VCaP (cell line): ENCODE results near the gene PLIN5.
A peak's percentile ranks its signal among the peaks of the same experiment; 100 is the strongest.

Experiments used
- H3K27ac ChIP-seq: fragments of 450-650 bp; 2 replicates; pipeline ENCODE4 v1.5.1; 2017
- CTCF ChIP-seq: fragments of 450-650 bp; conservative IDR thresholded peaks from 2 replicates; pipeline ENCODE4 v1.5.1; 2017; ENCODE audit warnings: mild to moderate bottlenecking, moderate library complexity

PLIN5 gene

GRCh38 chr19:4559569-4559968, 24.5 kb upstream of the PLIN5 start, which contains the start of gene SEMA6B:
SEMA6B (minus strand) TSS chr19:4559684; CDS start chr19:4558457, 1,227 bp downstream.
- H3K27ac ChIP-seq = no peak within 1 kb of the TSS
- no peak for TF ChIP-seq CTCF

- no peak overlapping the region for H3K27ac ChIP-seq
- TF ChIP-seq CTCF = peak; percentile 93
These were observed 23.2 kb upstream of the PLIN5 start for GRCh38 chr19:4557971-4558941.

GRCh38 chr19:4557144-4557970, 22.3 kb upstream of the PLIN5 start:
- no peak for TF ChIP-seq CTCF

GRCh38 chr19:4556597-4557127, 21.6 kb upstream of the PLIN5 start:
- no peak for TF ChIP-seq CTCF
- no peak overlapping the region for H3K27ac ChIP-seq

More at GRCh38 chr19:4557144-4557970, 22.3 kb upstream of the PLIN5 start:
- H3K27ac ChIP-seq = no peak overlapping the region

GRCh38 chr19:4555657-4556561, 20.9 kb upstream of the PLIN5 start:
- TF ChIP-seq CTCF = no peak
- no peak overlapping the region for H3K27ac ChIP-seq

GRCh38 chr19:4554717-4555116, 19.7 kb upstream of the PLIN5 start:
- H3K27ac ChIP-seq = no peak overlapping the region
- no peak for TF ChIP-seq CTCF
